GM08714 (cell line): ENCODE results near the gene FTH1.
"Not testable (repeated sequence)": the region's sequence is repeated elsewhere in the genome, so short reads cannot be mapped to it uniquely, and the experiment has no call there.

Experiments
- H3K4me3 ChIP-seq: fragments of 200-500 bp; sonication (Bioruptor generic); 2 replicates; pipeline ENCODE4 v1.5.1; 2014; ENCODE audit warnings: mild to moderate bottlenecking, low read length, inconsistent platforms
- ZNF274 ChIP-seq: IDR thresholded peaks from 2 replicates; pipeline ENCODE4 v1.6.1; 2012; ENCODE audit warnings: mild to moderate bottlenecking, low read depth, low read length

FTH1 gene

DNA sequence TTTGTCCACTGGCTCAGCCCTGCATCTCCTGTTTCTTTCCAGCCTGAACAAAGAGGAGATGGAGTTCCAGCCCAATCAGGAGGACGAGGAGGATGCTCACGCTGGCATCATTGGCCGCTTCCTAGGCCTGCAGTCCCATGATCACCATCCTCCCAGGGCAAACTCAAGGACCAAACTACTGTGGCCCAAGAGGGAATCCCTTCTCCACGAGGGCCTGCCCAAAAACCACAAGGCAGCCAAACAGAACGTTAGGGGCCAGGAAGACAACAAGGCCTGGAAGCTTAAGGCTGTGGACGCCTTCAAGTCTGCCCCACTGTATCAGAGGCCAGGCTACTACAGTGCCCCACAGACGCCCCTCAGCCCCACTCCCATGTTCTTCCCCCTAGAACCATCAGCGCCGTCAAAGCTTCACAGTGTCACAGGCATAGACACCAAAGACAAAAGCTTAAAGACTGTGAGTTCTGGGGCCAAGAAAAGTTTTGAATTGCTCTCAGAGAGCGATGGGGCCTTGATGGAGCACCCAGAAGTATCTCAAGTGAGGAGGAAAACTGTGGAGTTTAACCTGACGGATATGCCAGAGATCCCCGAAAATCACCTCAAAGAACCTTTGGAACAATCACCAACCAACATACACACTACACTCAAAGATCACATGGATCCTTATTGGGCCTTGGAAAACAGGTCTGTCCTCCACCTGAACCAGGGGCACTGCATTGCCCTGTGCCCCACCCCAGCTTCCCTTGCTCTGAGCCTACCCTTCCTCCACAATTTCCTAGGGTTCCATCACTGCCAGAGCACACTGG, 5.0 kb downstream of the FTH1 start:
- no peak for TF ChIP-seq ZNF274
- no peak overlapping the region for H3K4me3 ChIP-seq

DNA sequence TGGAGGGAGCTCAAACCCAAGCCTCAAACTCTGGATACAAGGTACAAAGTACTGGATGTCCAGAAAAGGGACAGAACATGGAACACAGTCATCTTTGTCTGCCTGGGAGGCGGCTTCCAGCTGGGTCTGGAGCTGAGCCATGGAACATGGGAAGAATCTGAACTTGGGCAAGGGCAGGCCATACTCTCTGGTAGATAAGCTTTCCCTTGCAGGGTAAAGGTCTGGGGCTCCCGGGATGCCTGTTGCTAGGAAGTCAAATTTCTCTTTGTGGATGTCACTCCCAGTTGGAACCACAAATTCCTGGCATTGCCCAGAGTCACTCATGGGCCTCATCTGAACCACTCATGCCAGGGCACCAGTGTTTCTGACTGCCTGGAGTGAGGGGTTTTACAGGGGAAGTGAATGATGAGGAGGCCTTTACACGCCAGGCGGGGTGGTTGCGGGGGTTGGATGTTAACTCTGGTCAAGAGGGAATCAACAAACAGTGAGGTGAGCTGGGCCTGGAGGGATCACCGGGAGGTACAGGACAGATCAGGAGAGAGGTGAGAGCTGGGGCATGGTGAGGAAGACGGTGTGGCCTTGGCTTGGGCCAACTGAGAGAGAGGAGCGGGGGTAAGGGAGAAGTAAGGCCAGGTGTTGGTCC, 5.7 kb downstream of the FTH1 start:
- TF ChIP-seq ZNF274, result no peak
- H3K4me3 ChIP-seq, result no peak overlapping the region

GRCh38 chr11:61960532-61960931, 6.9 kb downstream of the FTH1 start:
- TF ChIP-seq ZNF274, result no peak
- H3K4me3 ChIP-seq, result no peak overlapping the region

GRCh38 chr11:61959678-61960077, 7.8 kb downstream of the FTH1 start:
- no peak overlapping the region for H3K4me3 ChIP-seq
- TF ChIP-seq ZNF274, result no peak

DNA sequence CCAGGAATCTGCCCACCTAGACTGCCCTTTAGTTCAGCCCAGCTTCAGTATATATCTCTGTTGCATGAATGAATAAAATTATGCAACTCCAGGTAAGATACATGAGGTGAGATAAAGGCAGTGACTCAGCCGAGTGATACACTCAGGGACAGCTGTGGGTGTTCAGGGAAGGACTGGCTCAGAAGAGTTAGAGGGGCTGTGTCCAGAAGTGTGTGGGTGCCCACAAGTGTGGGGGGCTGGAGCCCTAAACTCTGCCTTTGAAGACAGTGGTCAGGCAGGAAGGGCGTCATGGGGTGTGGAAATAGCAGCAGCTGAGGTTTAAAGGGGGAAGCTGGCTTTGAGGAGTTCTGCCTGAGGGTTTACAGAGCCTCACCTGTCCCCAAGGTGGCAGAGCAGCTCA, 8.3 kb downstream of the FTH1 start:
- TF ChIP-seq ZNF274, result no peak
- H3K4me3 ChIP-seq, result no peak overlapping the region

- TF ChIP-seq ZNF274, result no peak
- H3K4me3 ChIP-seq, result no peak overlapping the region
These were observed 8.8 kb downstream of the FTH1 start for GRCh38 chr11:61958590-61958989.

GRCh38 chr11:61957021-61957770, 10.2 kb downstream of the FTH1 start:
- no peak for TF ChIP-seq ZNF274

DNA sequence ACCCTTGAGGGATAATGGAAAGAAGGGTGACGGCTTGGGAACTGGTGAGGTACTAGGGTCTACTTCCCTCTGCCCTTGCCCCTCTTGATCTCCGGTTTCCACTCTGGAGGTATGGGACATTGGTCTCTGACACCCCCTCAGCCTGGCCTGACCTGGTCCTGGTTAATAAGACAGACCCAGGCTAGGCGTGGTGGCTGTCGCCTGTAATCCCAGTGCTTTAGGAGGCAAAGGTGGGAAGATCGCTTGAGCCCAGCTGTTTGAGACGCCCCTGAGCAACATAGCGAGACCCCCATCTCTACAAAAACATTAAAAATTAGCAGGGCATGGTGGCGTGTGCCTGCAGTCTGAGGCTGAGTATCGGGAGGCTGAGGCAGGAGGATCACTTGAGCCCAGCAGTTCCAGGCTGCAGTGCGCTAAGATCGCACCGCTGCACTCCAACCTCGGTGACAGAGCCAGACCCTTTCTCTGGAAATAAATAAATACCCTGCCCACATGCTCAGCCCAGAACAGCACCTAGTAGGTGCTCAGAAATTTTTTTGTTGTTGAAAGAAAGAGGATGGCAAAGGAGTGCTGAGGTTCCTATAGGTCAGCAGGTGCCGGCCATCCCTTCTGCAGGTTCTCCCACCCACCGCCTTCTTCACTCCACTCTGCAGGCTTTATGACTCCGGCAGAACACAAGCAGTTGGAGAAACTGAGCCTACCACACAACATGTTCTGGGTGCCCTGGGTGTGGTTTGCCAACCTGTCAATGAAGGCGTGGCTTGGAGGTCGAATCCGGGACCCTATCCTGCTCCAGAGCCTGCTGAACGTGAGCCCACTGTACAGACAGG, 11.0 kb downstream of the FTH1 start:
- no peak for TF ChIP-seq ZNF274
- H3K4me3 ChIP-seq, result no peak overlapping the region

More at GRCh38 chr11:61957021-61957770, 10.2 kb downstream of the FTH1 start:
- no peak overlapping the region for H3K4me3 ChIP-seq

DNA sequence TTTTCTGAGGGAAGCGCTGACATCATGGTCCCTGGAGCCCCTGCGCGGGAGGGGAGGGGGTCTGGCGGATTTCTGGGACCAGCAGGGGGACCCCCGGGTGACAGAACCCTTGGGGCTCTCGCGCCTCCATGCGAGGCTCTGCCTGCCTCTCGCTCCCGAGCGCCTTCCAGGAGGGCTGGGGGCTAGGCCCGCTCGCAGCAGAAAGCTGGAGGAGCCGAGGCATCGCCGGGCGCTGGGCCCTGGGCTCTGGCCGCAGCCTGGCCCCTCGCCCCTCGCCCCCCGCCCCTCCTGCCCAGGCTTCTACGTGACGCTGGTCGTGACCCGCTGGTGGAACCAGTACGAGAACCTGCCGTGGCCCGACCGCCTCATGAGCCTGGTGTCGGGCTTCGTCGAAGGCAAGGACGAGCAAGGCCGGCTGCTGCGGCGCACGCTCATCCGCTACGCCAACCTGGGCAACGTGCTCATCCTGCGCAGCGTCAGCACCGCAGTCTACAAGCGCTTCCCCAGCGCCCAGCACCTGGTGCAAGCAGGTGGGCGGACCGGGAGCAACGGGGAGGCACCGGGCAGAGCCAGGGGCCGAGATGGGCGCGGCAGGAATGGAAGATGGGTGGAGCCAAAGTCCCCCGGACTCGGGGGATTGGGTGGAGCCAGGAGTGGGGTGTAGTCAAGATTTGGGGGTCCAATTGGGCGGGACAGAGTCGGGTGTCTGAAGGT, 11.9 kb downstream of the FTH1 start:
- H3K4me3 ChIP-seq, result no peak overlapping the region
- TF ChIP-seq ZNF274, result no peak

- no peak for TF ChIP-seq ZNF274
These were observed 12.5 kb downstream of the FTH1 start for GRCh38 chr11:61954851-61955421.

DNA sequence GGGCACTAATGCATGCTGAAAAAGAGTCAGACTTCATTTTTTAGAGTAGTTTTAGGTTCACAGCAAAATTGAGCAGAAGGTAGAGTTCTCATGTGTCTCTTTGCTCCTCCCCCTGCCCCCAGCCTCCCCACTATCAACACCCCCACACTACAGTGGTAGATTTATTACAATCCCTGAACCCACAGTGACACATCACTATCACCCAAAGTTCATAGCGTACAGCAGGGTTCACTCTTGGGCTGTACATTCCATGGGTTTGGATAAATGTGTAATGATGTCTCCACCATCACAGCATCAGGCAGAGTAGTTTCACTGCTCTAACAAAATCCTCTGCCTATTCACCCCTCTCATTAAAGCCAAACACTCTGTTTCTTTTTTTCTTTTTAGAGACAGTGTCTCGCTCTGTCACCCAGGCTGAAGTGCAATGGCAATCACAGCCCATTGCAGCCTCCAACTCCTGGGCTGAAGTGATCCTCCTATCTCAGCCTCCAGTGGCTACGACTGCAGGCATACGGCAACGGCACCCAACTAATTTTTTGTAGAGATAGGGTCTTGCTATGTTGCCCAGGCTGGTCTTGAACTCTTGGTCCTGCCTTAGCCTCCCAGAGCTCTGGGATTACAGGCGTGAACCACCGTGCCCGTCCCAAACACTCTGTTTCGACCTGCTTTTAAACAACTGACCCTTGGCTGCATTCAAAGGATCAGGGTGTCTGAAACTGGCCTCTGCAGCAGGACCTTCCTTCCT, 13.2 kb downstream of the FTH1 start:
- TF ChIP-seq ZNF274, result no peak
- H3K4me3 ChIP-seq, result no peak overlapping the region

More at GRCh38 chr11:61954851-61955421, 12.5 kb downstream of the FTH1 start:
- H3K4me3 ChIP-seq, result no peak overlapping the region

GRCh38 chr11:61953632-61954031, 13.8 kb downstream of the FTH1 start:
- H3K4me3 ChIP-seq, result not testable (repeated sequence)
